Activated CD8-positive, alpha-beta T cell treated with anti-CD3 and anti-CD28 coated beads, Interleukin-2, amount 10 ng/mL, durations not matched to agents 7 days and 5 days (primary cell): Measurements from ENCODE around the gene TREX2. TPM values are rescaled to one million over a fixed set of nuclear protein-coding genes. Genes with fewer than 3 reads are reported as not detected.

Experiments
- ATAC-seq: fragments of 150-1000 bp; cut with Tn5 transposase; one replicate; pipeline ENCODE4 v1.10.0; 2021; ENCODE audit warnings: moderate library complexity
- CTCF ChIA-PET: fragments of 350-600 bp; sonication (Branson Sonifier 250); formaldehyde crosslinking; loops from one replicate; lab custom pipeline; 2021; ENCODE audit warnings: antibody characterized with exemption; lab: Charles Lee
- POLR2A ChIA-PET: fragments of 350-600 bp; sonication (Branson Sonifier 250); formaldehyde crosslinking; loops from one replicate; lab custom pipeline; 2021; ENCODE audit warnings: antibody characterized with exemption; lab: Charles Lee
- DNase-seq: peaks from one replicate; pipeline ENCODE4 v3.0.0-alpha.2; 2020
- H3K27ac Mint-ChIP-seq: one replicate; pipeline ENCODE4 v1.8.0; 2021; ENCODE audit warnings: mild to moderate bottlenecking, mixed read lengths
- H3K27me3 Mint-ChIP-seq: one replicate; pipeline ENCODE4 v1.8.0; 2021; ENCODE audit warnings: low read depth, mixed read lengths
- H3K36me3 Mint-ChIP-seq: one replicate; pipeline ENCODE4 v1.8.0; 2021; ENCODE audit warnings: low read depth, mixed read lengths
- H3K4me1 Mint-ChIP-seq: one replicate; pipeline ENCODE4 v1.8.0; 2021; ENCODE audit warnings: low read depth, mixed read lengths
- H3K4me3 Mint-ChIP-seq: one replicate; pipeline ENCODE4 v1.8.0; 2021; ENCODE audit warnings: mild to moderate bottlenecking, mixed read lengths
- H3K9me3 Mint-ChIP-seq: one replicate; pipeline ENCODE4 v1.8.0; 2022; ENCODE audit warnings: mixed read lengths; ENCODE audit not compliant: insufficient read depth
- total RNA-seq, 2 experiments: library from RNA; stranded (reverse); gene quantifications; one replicate each; pipeline ENCODE4 v1.2.3, GENCODE V29; 2021

TREX2 gene
- total RNA-seq, 2 experiments from 2014 or later: 3.6 to 3.8 TPM

- ATAC-seq (no peak), DNase-seq (no peak)
- Mint-ChIP-seq H3K27ac (no peak overlapping the region), H3K4me3 (no peak overlapping the region), H3K36me3 (peaks cover 9% of the 10 kb centered on the region), H3K4me1 (no peaks in the 10 kb centered on the region), H3K9me3 (no peaks in the 10 kb centered on the region), H3K27me3 (no peaks in the 10 kb centered on the region)
- CTCF ChIA-PET: interaction anchor here (1.6 kb wide), 1 partner anchor 11 kb away, joined by 3 read pairs; no protein-coding TSS in a partner anchor
- POLR2A ChIA-PET: no interaction called here
Measured at GRCh38 chrX:153450114-153450948, 4.5 kb upstream of the TREX2 start.

- no peak overlapping the region for H3K27ac Mint-ChIP-seq
Measured at GRCh38 chrX:153449368-153450113, 3.7 kb upstream of the TREX2 start.

GRCh38 chrX:153448556-153449367 is 2.9 kb upstream of the TREX2 start:
- Mint-ChIP-seq H3K4me3 (no peak overlapping the region), H3K27ac (no peak overlapping the region), H3K36me3 (peaks cover 3% of the 10 kb centered on the region), H3K9me3 (no peaks in the 10 kb centered on the region), H3K4me1 (no peaks in the 10 kb centered on the region), H3K27me3 (no peaks in the 10 kb centered on the region)
- DNase-seq (no peak), ATAC-seq (no peak)
- ChIA-PET POLR2A (no interaction called here), CTCF (interaction anchor here (0.8 to 1.6 kb wide), 2 partner anchors 12 to 416 kb away, joined by 3 read pairs; no protein-coding TSS in a partner anchor)

More at GRCh38 chrX:153449368-153450113, 3.7 kb upstream of the TREX2 start:
- ATAC-seq (no peak), DNase-seq (no peak)
- POLR2A ChIA-PET: no interaction called here
- Mint-ChIP-seq H3K4me3 (no peak overlapping the region), H3K9me3 (no peaks in the 10 kb centered on the region), H3K27me3 (no peaks in the 10 kb centered on the region), H3K36me3 (peaks cover 6% of the 10 kb centered on the region), H3K4me1 (no peaks in the 10 kb centered on the region)
- CTCF ChIA-PET: interaction anchor here (0.8 to 1.6 kb wide), 2 partner anchors 11 to 417 kb away, joined by 3 read pairs; no protein-coding TSS in a partner anchor

- Mint-ChIP-seq H3K27me3 (no peaks in the 10 kb centered on the region), H3K9me3 (no peaks in the 10 kb centered on the region), H3K4me1 (no peaks in the 10 kb centered on the region), H3K27ac (no peak overlapping the region), H3K36me3 (peaks cover 3% of the 10 kb centered on the region), H3K4me3 (no peak overlapping the region)
- ChIA-PET CTCF (no interaction called here), POLR2A (interaction anchor here (0.6 kb wide), 1 partner anchor 258 kb away, joined by 3 read pairs; no protein-coding TSS in a partner anchor)
- no peak for DNase-seq
- ATAC-seq: no peak
Measured at GRCh38 chrX:153447581-153447960, 1.7 kb upstream of the TREX2 start.

GRCh38 chrX:153446950-153447580 is 1.2 kb upstream of the TREX2 start:
- H3K27ac Mint-ChIP-seq: no peak overlapping the region
- ChIA-PET POLR2A (interaction anchor here (0.6 kb wide), 1 partner anchor 257 kb away, joined by 3 read pairs; no protein-coding TSS in a partner anchor), CTCF (no interaction called here)
- H3K9me3 Mint-ChIP-seq: no peaks in the 10 kb centered on the region
- no peak for ATAC-seq
- no peaks in the 10 kb centered on the region for H3K4me1 Mint-ChIP-seq
- H3K27me3 Mint-ChIP-seq: no peaks in the 10 kb centered on the region
- peaks cover 3% of the 10 kb centered on the region for H3K36me3 Mint-ChIP-seq
- DNase-seq: no peak
- no peak overlapping the region for H3K4me3 Mint-ChIP-seq

- POLR2A ChIA-PET: no interaction called here
- no peaks in the 10 kb centered on the region for H3K9me3 Mint-ChIP-seq
- H3K4me1 Mint-ChIP-seq: no peaks in the 10 kb centered on the region
- ATAC-seq: no peak
- no peak overlapping the region for H3K4me3 Mint-ChIP-seq
- CTCF ChIA-PET: no interaction called here
- DNase-seq: no peak
- H3K27ac Mint-ChIP-seq: no peak overlapping the region
- no peaks in the 10 kb centered on the region for H3K27me3 Mint-ChIP-seq
- peaks cover 3% of the 10 kb centered on the region for H3K36me3 Mint-ChIP-seq
Measured at GRCh38 chrX:153446636-153446936, 730 bp upstream of the TREX2 start.

- no peaks in the 10 kb centered on the region for H3K4me1 Mint-ChIP-seq
- H3K36me3 Mint-ChIP-seq: no peaks in the 10 kb centered on the region
- ATAC-seq: no peak
- no peak for DNase-seq
- no peaks in the 10 kb centered on the region for H3K27me3 Mint-ChIP-seq
- H3K27ac Mint-ChIP-seq: no peak overlapping the region
- H3K9me3 Mint-ChIP-seq: no peaks in the 10 kb centered on the region
- POLR2A ChIA-PET: no interaction called here
- CTCF ChIA-PET: no interaction called here
- H3K4me3 Mint-ChIP-seq: no peak overlapping the region
Measured at GRCh38 chrX:153445106-153445855, 575 bp downstream of the TREX2 start.

- DNase-seq: no peak
- Mint-ChIP-seq H3K4me3 (no peak overlapping the region), H3K27me3 (peaks cover 4% of the 10 kb centered on the region), H3K4me1 (no peaks in the 10 kb centered on the region), H3K36me3 (no peaks in the 10 kb centered on the region), H3K27ac (no peak overlapping the region), H3K9me3 (no peaks in the 10 kb centered on the region)
- ChIA-PET POLR2A (no interaction called here), CTCF (no interaction called here)
- no peak for ATAC-seq
Measured at GRCh38 chrX:153444333-153445011, 1.4 kb downstream of the TREX2 start.

GRCh38 chrX:153443476-153444332 is 2.2 kb downstream of the TREX2 start:
- H3K27ac Mint-ChIP-seq: no peak overlapping the region
- ATAC-seq (no peak), DNase-seq (no peak)
- no peak overlapping the region for H3K4me3 Mint-ChIP-seq
- peaks cover 4% of the 10 kb centered on the region for H3K27me3 Mint-ChIP-seq
- H3K4me1 Mint-ChIP-seq: no peaks in the 10 kb centered on the region
- CTCF ChIA-PET: no interaction called here
- POLR2A ChIA-PET: no interaction called here
- no peaks in the 10 kb centered on the region for H3K36me3 Mint-ChIP-seq
- no peaks in the 10 kb centered on the region for H3K9me3 Mint-ChIP-seq

GRCh38 chrX:153442463-153442862 is 3.4 kb downstream of the TREX2 start:
- Mint-ChIP-seq H3K27ac (no peak overlapping the region), H3K4me3 (no peak overlapping the region), H3K9me3 (no peaks in the 10 kb centered on the region), H3K4me1 (no peaks in the 10 kb centered on the region), H3K36me3 (no peaks in the 10 kb centered on the region), H3K27me3 (peaks cover 4% of the 10 kb centered on the region)
- no peak for DNase-seq
- CTCF ChIA-PET: no interaction called here
- POLR2A ChIA-PET: no interaction called here
- ATAC-seq: no peak
